D721Med (cell line): ENCODE results near the gene OR2F1.

Source experiments
- DNase-seq: peaks from one replicate; pipeline ENCODE4 v3.0.0; 2011; ENCODE audit warnings: low spot score; ENCODE audit not compliant: insufficient read length
- FAIRE-seq: peaks from 2 replicates; lab custom pipeline; 2011; peaks lifted over from hg19 to GRCh38; lab: Jason Lieb, UNC
- TF ChIP-seq, protein P1 (sequence below): IDR thresholded peaks from 2 replicates; pipeline ENCODE4 v1.5.1; 2012; ENCODE audit warnings: mild to moderate bottlenecking, control low read depth; ENCODE audit not compliant: insufficient read depth; ENCODE audit errors: missing control alignments

The OR2F1 gene, protein sequence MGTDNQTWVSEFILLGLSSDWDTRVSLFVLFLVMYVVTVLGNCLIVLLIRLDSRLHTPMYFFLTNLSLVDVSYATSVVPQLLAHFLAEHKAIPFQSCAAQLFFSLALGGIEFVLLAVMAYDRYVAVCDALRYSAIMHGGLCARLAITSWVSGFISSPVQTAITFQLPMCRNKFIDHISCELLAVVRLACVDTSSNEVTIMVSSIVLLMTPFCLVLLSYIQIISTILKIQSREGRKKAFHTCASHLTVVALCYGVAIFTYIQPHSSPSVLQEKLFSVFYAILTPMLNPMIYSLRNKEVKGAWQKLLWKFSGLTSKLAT

DNA sequence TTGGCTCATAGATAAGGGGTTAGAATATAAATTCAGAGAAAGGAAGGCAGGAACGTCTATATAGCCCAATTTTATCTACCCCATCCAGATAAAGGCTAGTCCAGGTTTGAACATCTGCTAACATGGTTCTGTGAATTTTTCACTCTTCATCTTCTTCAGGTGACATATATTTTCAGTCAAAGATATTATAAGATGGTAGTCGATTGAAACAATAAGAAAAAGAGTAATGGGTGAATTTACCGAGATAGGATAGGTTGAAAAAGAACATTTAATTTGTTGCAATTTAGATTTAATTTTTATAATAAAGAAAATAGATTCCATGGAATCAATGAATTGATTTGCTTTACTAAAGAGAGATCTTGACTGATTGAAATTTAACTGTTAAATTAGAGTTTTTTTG lies at the start of gene OR2F1:
Gene OR2F1, plus strand, starts transcription at position 301 of the 400 bp plus-strand sequence. CDS start 5,127 bp downstream, outside the sequence.
- DNase-seq: no peak
- no peak for FAIRE-seq

DNA sequence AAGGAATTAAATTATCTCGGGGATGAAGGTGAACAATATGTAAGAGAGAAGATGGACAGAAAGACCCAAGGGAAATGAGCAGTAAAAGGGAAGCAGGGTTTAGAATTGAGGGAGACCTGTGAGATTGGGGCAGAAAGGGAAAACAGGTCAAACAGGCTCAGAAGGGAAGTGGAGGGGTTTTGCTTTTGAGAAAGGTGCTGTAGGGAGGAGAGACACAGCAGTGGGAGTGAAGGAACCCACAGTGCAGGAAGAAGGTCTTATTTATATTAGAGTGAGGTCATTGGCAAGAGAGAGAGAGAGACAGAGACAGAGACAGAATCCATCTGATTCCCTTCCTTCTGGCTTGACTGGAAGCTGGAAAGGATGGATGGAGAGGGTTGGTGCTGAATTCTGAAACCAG lies 49.1 kb upstream of the OR2F1 start:
- no peak for DNase-seq
- TF ChIP-seq, protein P1, sequence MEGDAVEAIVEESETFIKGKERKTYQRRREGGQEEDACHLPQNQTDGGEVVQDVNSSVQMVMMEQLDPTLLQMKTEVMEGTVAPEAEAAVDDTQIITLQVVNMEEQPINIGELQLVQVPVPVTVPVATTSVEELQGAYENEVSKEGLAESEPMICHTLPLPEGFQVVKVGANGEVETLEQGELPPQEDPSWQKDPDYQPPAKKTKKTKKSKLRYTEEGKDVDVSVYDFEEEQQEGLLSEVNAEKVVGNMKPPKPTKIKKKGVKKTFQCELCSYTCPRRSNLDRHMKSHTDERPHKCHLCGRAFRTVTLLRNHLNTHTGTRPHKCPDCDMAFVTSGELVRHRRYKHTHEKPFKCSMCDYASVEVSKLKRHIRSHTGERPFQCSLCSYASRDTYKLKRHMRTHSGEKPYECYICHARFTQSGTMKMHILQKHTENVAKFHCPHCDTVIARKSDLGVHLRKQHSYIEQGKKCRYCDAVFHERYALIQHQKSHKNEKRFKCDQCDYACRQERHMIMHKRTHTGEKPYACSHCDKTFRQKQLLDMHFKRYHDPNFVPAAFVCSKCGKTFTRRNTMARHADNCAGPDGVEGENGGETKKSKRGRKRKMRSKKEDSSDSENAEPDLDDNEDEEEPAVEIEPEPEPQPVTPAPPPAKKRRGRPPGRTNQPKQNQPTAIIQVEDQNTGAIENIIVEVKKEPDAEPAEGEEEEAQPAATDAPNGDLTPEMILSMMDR: no peak
- FAIRE-seq: no peak

More for the DNA sequence above, at the start of gene OR2F1:
- TF ChIP-seq, protein P1: no peak

DNA sequence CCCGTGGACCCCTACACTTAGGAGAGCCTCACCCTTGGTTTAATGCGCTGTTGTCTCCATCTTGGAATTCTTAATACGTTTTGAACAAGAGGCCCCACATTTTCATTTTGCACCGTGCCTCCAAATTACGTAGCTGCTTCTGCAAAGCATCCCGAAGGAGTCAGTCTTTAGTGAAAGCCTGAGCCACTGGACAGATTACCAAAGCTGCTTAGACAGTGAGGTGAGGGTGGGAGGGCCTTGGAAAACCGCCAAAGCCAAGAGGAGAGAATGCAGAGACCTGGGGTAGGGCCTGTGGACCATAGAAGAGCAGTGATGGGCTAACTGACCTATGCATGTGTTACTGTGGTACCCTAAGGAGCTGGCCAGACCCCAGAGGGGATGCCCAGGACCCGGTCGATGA lies 48.5 kb upstream of the OR2F1 start:
- FAIRE-seq (no peak), DNase-seq (no peak)
- TF ChIP-seq, protein P1: no peak

DNA sequence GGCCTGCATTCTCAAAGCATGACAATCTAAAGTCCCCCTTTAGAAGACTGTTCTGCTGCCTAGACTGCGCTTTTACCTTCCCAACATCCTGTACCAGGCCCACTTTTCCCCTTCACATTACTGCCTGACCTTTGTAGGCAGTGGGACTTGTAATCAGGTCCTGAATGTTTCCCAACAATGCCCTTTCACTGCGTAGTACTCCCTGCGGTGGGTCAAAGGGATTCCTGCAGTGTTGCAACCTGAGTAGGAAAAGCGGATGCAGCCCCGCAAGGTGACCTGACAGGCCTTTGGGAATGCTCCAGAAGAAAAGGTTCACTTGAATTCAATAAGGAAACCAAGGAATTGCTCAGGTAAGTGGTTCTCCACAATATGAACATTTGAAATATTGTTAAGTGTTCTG lies 47.7 kb upstream of the OR2F1 start:
- DNase-seq: no peak
- no peak for FAIRE-seq

DNA sequence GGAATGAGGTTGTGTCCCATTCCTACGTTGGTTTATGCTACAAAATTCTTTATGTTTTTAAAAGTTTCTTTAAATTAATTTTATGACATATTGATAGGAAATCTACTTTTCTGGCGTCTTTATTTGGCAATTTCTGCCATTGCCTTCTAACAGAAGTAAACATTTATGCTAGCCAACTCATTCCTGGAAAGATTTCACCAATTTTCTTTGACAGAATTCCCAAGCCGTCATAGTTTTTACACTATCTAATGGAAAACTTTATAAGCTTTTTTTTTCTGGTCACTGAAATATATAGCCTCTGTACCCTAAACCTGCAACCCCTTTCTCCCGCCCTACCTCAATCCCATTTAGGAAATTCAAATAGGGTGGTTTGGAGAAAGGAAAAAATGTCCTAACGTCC lies 46.5 kb upstream of the OR2F1 start:
- TF ChIP-seq, protein P1: no peak
- DNase-seq (no peak), FAIRE-seq (no peak)

More for the DNA sequence above, 47.7 kb upstream of the OR2F1 start:
- TF ChIP-seq, protein P1: no peak

DNA sequence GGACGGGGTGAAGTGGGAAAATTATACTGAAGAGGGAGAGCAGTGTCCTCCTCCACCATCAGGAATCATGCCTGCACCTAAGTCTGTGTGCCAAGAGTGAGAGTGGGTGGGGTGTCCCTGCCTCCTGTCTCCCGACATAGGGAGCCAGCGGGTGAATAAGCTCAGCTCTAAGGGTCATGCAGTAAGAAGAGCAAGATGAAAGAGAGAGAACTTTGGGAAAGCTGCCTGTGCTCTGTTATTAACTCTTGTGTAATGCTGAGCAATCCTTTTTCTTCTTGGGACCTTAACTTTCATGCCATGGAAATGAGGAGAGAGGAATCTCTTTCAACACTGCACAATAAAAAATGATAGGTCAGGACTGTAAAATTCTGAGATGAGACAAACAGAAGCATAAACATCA lies 44.8 kb upstream of the OR2F1 start:
- DNase-seq: no peak
- no peak for FAIRE-seq
- TF ChIP-seq, protein P1: no peak
